ENCODE measurements around the gene TSPAN14.

The TSPAN14 gene

DNA sequence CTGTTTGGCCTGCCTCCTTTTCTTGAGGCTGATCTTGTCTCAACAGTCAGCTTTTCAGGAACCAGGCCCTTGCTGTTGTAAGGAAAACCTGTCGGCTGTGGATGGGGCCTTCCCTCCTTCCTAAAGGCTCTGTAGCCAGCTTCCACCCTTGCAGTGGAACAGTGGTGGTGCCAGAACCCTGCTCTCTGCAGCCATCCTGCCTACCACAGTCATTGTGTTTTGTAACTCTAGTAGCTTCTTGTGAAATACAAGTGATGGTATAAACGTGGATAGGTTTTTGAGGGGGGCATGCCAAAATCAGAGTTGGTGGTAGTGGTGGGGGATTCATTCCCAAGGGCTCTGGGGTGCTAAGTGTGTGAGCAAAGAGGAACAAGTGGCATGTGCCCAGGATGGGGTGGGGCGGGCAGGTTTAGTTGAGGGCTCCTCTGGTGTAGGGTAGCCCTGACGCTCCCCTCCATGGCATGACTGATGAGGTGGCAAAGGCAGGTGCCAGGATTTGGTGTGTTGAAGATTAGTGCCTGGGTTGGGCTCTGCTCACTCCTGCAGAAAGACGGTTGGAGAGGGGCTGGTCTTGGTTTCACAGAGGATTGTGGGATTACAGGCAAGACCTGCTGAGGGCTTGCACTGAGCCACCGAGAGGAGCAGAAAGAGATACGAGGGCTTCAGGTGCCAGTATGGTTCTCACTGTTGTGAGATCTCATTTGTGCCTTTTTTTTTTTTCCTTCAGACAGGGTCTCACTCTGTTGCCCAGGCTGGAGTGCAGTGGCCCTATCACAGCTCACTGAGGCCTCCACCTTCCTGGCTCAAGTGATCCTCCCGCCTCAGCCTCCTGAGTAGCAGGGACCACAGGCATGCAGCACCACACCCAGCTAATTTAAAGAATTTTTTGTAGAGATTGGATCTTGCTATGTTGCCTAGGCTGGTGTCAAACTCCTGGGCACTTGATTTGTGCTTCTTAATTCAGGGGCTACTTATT is 7.4 kb downstream of the TSPAN14 start:
- Histone ChIP-seq H3K9me3 (ENCODE audit: low read depth, low read length) (no peaks in the 10 kb centered on the region), H3K36me3 (ENCODE audit: insufficient read depth, low read length) (no peaks in the 10 kb centered on the region), H3K4me3 (no peak overlapping the region), H3K27ac (peak overlapping the region; percentile 50; the same call in 1 of the 2 replicates), H3K9ac (ENCODE audit: insufficient read length) (no peak overlapping the region)
- TF ChIP-seq FOXP2 (optimal IDR thresholded peaks at IDR 0.05; ENCODE audit: control extremely low read depth, extremely low read length, insufficient read depth) (no peak), POLR2AphosphoS5 (IDR thresholded peaks at IDR 0.05; ENCODE audit: borderline replicate concordance, low read depth, low read length) (no peak), EZH2 (IDR thresholded peaks at IDR 0.05) (no peak)
- DNase-seq (ENCODE audit: low read depth, low spot score), result no peak

DNA sequence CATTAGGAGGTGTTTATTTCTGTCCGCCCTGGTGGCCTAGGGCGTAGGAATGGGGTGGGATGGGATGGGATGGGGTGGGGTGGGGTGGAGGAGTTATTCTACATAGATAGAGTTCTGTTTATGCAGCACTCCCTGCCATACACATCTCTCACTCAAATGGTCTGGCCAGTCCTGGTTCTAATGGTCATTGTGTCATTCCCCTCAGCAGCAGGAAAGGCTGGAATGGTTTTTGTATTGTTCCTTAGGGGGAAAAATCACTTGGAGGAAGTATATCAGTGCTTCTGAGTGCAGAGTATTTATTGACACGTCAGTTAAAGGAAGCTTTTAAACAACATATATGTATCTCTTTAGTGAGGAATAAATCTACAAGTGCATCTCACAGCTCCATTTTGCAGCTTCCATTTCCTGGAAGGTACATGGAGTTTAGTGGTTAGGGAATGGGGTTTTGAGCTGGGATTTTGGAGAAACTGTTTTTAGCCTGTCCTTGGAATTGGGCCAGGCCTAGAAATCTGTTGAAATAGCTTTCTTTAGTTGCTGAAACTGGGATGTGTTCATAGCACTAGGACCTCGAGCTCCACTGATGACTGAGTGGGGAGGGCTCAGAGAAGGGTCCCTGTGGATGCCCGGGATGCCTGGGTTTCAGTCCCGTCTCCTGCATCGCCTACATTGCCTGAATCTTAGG is 8.3 kb downstream of the TSPAN14 start:
- Histone ChIP-seq H3K9me3 (ENCODE audit: low read depth, low read length) (no peaks in the 10 kb centered on the region), H3K36me3 (ENCODE audit: insufficient read depth, low read length) (no peaks in the 10 kb centered on the region), H3K27ac (peak overlapping the region; percentile 87), H3K4me3 (peak overlapping the region; percentile 38), H3K9ac (ENCODE audit: insufficient read length) (no peak overlapping the region)
- TF ChIP-seq POLR2AphosphoS5 (IDR thresholded peaks at IDR 0.05; ENCODE audit: borderline replicate concordance, low read depth, low read length) (no peak), FOXP2 (optimal IDR thresholded peaks at IDR 0.05; ENCODE audit: control extremely low read depth, extremely low read length, insufficient read depth) (no peak), EZH2 (IDR thresholded peaks at IDR 0.05) (no peak)
- DNase-seq (ENCODE audit: low read depth, low spot score), result no peak

DNA sequence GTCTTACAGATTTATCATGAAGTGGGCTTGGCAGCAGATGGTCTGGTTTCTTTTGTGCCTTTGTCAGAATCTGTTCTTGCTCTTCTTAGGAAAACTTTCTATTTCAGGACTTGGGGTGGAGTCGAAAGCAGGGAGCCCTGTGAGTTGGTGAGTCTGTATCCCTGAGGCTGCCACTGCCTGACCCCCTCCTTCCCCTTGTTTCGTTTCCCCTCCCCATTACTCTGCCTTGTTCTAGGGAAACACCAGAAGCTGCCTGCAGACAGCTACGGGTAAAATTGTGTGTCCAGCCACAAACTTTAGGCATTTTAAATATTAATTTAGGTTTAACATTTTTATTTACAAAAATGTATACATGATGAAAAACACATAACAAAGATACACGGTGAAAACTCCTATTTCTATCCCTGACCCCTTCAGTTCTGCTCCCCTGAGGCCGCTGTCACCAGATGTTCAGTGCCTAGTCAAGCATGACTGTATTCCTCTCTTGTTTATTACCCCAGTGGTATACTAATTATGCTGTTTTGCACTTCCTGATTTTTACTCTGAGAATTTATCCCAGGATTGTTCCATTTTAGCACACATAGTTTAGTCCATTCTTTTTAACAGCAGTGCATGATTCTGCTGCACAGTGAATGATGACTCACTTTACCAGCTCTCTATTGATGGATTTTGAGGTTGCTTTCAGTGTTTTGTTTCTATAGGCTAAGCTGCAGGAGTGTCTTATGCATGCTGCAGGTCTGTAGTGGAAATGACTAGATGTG is 9.1 kb downstream of the TSPAN14 start:
- no peak for TF ChIP-seq POLR2AphosphoS5 (IDR thresholded peaks at IDR 0.05; ENCODE audit: borderline replicate concordance, low read depth, low read length)
- TF ChIP-seq FOXP2 (optimal IDR thresholded peaks at IDR 0.05; ENCODE audit: control extremely low read depth, extremely low read length, insufficient read depth), result no peak
- TF ChIP-seq EZH2 (IDR thresholded peaks at IDR 0.05), result no peak
- peak overlapping the region; percentile 87 for H3K27ac ChIP-seq
- H3K36me3 ChIP-seq (ENCODE audit: insufficient read depth, low read length), result no peaks in the 10 kb centered on the region
- H3K9ac ChIP-seq (ENCODE audit: insufficient read length), result no peak overlapping the region
- H3K9me3 ChIP-seq (ENCODE audit: low read depth, low read length), result no peaks in the 10 kb centered on the region
- H3K4me3 ChIP-seq, result peak overlapping the region; percentile 38
- no peak for DNase-seq (ENCODE audit: low read depth, low spot score)

- Histone ChIP-seq H3K4me3 (peak overlapping the region; percentile 38; the same call in 1 of the 2 replicates), H3K9ac (ENCODE audit: insufficient read length) (peak overlapping the region; percentile 20), H3K36me3 (ENCODE audit: insufficient read depth, low read length) (no peaks in the 10 kb centered on the region), H3K27ac (peak overlapping the region; percentile 87), H3K9me3 (ENCODE audit: low read depth, low read length) (no peaks in the 10 kb centered on the region)
- DNase-seq (ENCODE audit: low read depth, low spot score), result no peak
- TF ChIP-seq POLR2AphosphoS5 (IDR thresholded peaks at IDR 0.05; ENCODE audit: borderline replicate concordance, low read depth, low read length), result no peak
- TF ChIP-seq EZH2 (IDR thresholded peaks at IDR 0.05), result no peak
- no peak for TF ChIP-seq FOXP2 (optimal IDR thresholded peaks at IDR 0.05; ENCODE audit: control extremely low read depth, extremely low read length, insufficient read depth)
Observed at GRCh38 chr10:80463868-80464267, 9.8 kb downstream of the TSPAN14 start.

- H3K36me3 ChIP-seq (ENCODE audit: insufficient read depth, low read length), result no peaks in the 10 kb centered on the region
- H3K27ac ChIP-seq, result peak overlapping the region; percentile 87
- H3K9me3 ChIP-seq (ENCODE audit: low read depth, low read length), result no peaks in the 10 kb centered on the region
- no peak for TF ChIP-seq POLR2AphosphoS5 (IDR thresholded peaks at IDR 0.05; ENCODE audit: borderline replicate concordance, low read depth, low read length)
- TF ChIP-seq FOXP2 (optimal IDR thresholded peaks at IDR 0.05; ENCODE audit: control extremely low read depth, extremely low read length, insufficient read depth), result no peak
- no peak for TF ChIP-seq EZH2 (IDR thresholded peaks at IDR 0.05)
- no peak overlapping the region for H3K9ac ChIP-seq (ENCODE audit: insufficient read length)
- no peak for DNase-seq (ENCODE audit: low read depth, low spot score)
- H3K4me3 ChIP-seq, result no peak overlapping the region
Observed at GRCh38 chr10:80464557-80465450, 10.7 kb downstream of the TSPAN14 start.

DNA sequence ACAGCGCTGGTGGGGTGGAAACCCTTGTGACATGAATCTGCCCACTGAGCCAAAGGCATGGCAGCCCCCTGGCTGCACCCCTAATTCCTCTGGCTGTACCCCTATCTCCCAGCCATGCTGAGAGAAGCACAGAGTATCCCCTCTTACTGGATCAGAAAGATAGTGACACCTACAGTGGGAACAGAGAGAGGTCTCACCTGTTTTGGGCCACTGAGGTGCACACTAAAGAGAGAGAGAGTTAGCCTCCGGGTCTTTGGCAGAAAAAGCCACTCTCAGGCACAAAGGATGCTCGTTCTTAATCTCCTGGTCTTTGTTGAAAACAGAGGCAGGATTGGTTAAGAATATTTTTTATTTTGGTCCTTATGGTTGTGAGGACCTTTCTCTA is 11.3 kb downstream of the TSPAN14 start:
- no peak overlapping the region for H3K9ac ChIP-seq (ENCODE audit: insufficient read length)
- TF ChIP-seq POLR2AphosphoS5 (IDR thresholded peaks at IDR 0.05; ENCODE audit: borderline replicate concordance, low read depth, low read length) (no peak), EZH2 (IDR thresholded peaks at IDR 0.05) (no peak), FOXP2 (optimal IDR thresholded peaks at IDR 0.05; ENCODE audit: control extremely low read depth, extremely low read length, insufficient read depth) (no peak)
- DNase-seq (ENCODE audit: low read depth, low spot score), result no peak
- H3K27ac ChIP-seq, result peak overlapping the region; percentile 9; the same call in 1 of the 2 replicates
- no peak overlapping the region for H3K4me3 ChIP-seq
- no peaks in the 10 kb centered on the region for H3K9me3 ChIP-seq (ENCODE audit: low read depth, low read length)
- no peaks in the 10 kb centered on the region for H3K36me3 ChIP-seq (ENCODE audit: insufficient read depth, low read length)

Measured in SK-N-MC (cell line).